RWPE1 (cell line): Measurements from ENCODE around the gene PFDN5.

Experiments used
- CTCF ChIA-PET: fragments of 350-600 bp; sonication (Branson Sonifier 250); formaldehyde crosslinking; extraction: SDS; loops from one replicate; lab custom pipeline; 2021; lab: Yijun Ruan, JAX
- POLR2A ChIA-PET: fragments of 400-600 bp; formaldehyde crosslinking; extraction: SDS; loops from one replicate; lab custom pipeline; 2020; ENCODE audit warnings: antibody characterized with exemption; ENCODE audit not compliant: low non-redundant PET; lab: Yijun Ruan, JAX
- DNase-seq: peaks from one replicate; pipeline ENCODE4 v3.0.0; 2012; ENCODE audit warnings: low spot score
- H3K27ac ChIP-seq: fragments of 450-650 bp; 2 replicates; pipeline ENCODE4 v1.5.1; 2017
- TF ChIP-seq, protein P1 (sequence below): fragments of 450-650 bp; conservative IDR thresholded peaks from 2 replicates; pipeline ENCODE4 v1.5.1; 2017; ENCODE audit warnings: low read depth, mild to moderate bottlenecking

PFDN5 gene

GRCh38 chr12:53320352-53321195, 25.2 kb downstream of the PFDN5 start:
- TF ChIP-seq, protein P1, sequence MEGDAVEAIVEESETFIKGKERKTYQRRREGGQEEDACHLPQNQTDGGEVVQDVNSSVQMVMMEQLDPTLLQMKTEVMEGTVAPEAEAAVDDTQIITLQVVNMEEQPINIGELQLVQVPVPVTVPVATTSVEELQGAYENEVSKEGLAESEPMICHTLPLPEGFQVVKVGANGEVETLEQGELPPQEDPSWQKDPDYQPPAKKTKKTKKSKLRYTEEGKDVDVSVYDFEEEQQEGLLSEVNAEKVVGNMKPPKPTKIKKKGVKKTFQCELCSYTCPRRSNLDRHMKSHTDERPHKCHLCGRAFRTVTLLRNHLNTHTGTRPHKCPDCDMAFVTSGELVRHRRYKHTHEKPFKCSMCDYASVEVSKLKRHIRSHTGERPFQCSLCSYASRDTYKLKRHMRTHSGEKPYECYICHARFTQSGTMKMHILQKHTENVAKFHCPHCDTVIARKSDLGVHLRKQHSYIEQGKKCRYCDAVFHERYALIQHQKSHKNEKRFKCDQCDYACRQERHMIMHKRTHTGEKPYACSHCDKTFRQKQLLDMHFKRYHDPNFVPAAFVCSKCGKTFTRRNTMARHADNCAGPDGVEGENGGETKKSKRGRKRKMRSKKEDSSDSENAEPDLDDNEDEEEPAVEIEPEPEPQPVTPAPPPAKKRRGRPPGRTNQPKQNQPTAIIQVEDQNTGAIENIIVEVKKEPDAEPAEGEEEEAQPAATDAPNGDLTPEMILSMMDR: no peak
- ChIA-PET CTCF (interaction anchor here (0.5 to 2.0 kb wide), 23 partner anchors 11 to 314 kb away, joined by 3 to 17 read pairs (median 4); partner anchors contain the start of genes EIF4B, ESPL1, MYG1 and PFDN5), POLR2A (interaction anchor here (0.7 to 1.4 kb wide), 3 partner anchors 21 to 68 kb away, joined by 4 to 6 read pairs (median 4); partner anchors contain the start of genes MYG1 and PFDN5)
- peak overlapping the region; percentile 95 for H3K27ac ChIP-seq
- DNase-seq: no peak

DNA sequence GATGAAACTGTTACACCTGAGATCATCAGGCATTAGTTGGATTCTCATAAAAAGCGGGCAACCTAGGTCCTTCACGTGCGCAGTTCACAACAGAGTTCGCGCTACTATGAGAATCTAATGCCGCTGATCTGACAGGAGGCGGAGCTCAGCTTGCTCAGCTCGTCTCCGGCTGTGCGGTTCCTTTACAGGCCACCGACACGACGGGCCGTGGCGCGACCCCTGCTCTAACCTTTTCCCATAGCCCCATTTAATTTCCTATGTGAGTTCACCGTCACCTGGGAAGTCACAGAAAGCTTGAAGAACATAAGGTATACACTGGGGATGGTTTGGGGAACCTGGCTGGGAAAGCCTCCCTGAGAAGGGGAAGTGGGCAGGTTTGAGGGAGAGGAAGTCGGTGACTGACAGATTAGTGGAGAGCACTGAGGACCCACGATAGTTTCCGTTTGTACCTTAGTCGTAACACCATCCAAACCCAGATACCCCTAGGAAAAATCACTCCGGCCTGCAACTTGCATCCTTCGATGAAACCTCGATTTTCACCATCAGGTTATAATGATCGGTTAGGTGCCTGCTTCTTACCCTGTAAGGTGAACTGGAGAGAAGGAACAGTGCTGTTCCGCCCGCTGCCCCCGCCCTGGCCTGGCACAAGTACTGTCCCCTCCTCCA, 28.9 kb downstream of the PFDN5 start:
- no peak for DNase-seq
- POLR2A ChIA-PET: interaction anchor here (0.5 kb wide), 1 partner anchor 220 kb away, joined by 3 read pairs; no protein-coding TSS in a partner anchor
- TF ChIP-seq, protein P1: no peak
- CTCF ChIA-PET: interaction anchor here (0.5 to 2.7 kb wide), 7 partner anchors 21 to 310 kb away, joined by 3 to 10 read pairs (median 3); no protein-coding TSS in a partner anchor
- peak overlapping the region; percentile 91 for H3K27ac ChIP-seq

- ChIA-PET POLR2A (interaction anchor here (0.5 to 0.6 kb wide), 2 partner anchors 178 to 219 kb away, joined by 3 read pairs; no protein-coding TSS in a partner anchor), CTCF (interaction anchor here (0.6 to 2.7 kb wide), 10 partner anchors 10 to 402 kb away, joined by 3 to 10 read pairs (median 4); partner anchors contain the start of gene CALCOCO1)
- H3K27ac ChIP-seq: peak overlapping the region; percentile 91
- TF ChIP-seq, protein P1: peak; percentile 84
- DNase-seq: peak; percentile 94
Measured at GRCh38 chr12:53324779-53325510, 29.6 kb downstream of the PFDN5 start.

GRCh38 chr12:53325511-53326061, 30.2 kb downstream of the PFDN5 start:
- peak overlapping the region; percentile 91 for H3K27ac ChIP-seq
- POLR2A ChIA-PET: interaction anchor here (0.6 kb wide), 1 partner anchor 177 kb away, joined by 3 read pairs; no protein-coding TSS in a partner anchor
- TF ChIP-seq, protein P1: no peak
- peak; percentile 20 for DNase-seq
- CTCF ChIA-PET: interaction anchor here (0.6 to 2.7 kb wide), 9 partner anchors 10 to 209 kb away, joined by 3 to 10 read pairs (median 5); no protein-coding TSS in a partner anchor

- POLR2A ChIA-PET: no interaction called here
- DNase-seq: no peak
- peak overlapping the region; percentile 91; the same call in 1 of the 2 replicates for H3K27ac ChIP-seq
- TF ChIP-seq, protein P1: no peak
- CTCF ChIA-PET: interaction anchor here (0.6 to 2.4 kb wide), 7 partner anchors 18 to 95 kb away, joined by 3 to 7 read pairs (median 3); no protein-coding TSS in a partner anchor
Measured at GRCh38 chr12:53326460-53327185, 31.3 kb downstream of the PFDN5 start.
